GM18951 (cell line): ENCODE measurements around the gene OR5D14.

Experiments used
- POLR2A ChIP-seq: IDR thresholded peaks from 4 replicates; pipeline ENCODE4 v1.6.1; 2011; ENCODE audit warnings: mild to moderate bottlenecking; ENCODE audit not compliant: insufficient read length, insufficient read depth; ENCODE audit errors: extremely low read depth
- in situ Hi-C: fragments of 300-500 bp; cut with MboI; formaldehyde crosslinking; loops from one replicate; pipeline ENCODE4 v1.12.0; 2022; ENCODE audit warnings: low sequenced_read_pairs, mixed read lengths, inconsistent platforms; ENCODE audit not compliant: unreplicated experiment

OR5D14 gene

DNA sequence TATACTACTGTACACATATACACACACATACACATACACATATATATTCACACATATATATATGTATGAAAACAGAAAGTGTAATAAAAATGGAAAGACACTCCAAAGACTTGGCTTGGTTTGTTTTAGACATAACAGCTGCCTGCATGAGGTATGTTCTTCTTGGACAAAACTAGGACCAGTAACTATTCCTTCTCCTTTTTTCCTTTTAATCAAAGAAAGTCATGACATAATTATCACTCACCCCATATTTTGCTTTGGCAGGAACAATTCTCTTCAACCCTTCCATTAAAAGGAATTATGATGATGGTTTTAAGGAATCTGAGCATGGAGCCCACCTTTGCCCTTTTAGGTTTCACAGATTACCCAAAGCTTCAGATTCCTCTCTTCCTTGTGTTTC is at the start of gene OR5D14:
Gene OR5D14 (plus strand): TSS at position 301 of the 400 bp plus-strand sequence. CDS start 0 bp downstream, at position 301.
- no peak for TF ChIP-seq POLR2A
- in situ Hi-C loops = no loop called here

DNA sequence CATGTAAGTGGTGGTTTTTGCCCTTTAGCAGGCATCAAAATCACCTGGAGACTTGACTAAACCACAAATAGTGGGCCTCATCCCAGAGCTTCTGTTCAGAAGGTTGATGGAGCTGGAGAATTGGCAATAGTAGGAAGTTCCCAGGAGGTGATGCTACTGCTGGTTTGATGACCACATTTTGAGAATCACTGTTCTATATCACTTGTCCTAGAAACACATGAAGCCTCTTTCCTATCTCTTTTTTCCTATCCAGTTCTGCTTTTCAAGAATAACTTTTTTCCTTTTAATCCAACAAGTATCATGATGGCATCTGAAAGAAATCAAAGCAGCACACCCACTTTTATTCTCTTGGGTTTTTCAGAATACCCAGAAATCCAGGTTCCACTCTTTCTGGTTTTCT is 22.2 kb upstream of the OR5D14 start, which contains the start of gene OR5D13:
Gene OR5D13 (plus strand): TSS at position 301 of the 400 bp plus-strand sequence. CDS start 0 bp downstream, at position 301.
- in situ Hi-C loops = no loop called here
- TF ChIP-seq POLR2A = no peak

DNA sequence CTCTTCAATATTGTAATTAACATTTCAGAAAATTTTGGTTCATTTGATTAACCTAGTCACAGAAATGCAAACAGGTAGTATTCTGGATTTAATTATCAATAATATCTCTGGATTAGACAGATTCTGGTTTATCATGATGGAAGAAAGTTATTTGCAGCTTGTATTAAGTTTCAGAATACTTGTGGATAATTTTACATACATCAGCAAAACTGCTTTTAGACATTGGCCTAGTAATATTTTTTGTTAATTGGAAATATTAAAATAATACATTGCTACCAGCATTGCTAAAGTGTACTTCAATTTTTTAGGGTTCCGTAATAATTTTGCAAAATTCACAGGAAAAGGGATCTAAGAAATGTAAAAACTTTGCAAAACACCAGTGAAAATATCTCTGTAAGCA is 3.8 kb upstream of the OR5D14 start:
- TF ChIP-seq POLR2A = no peak
- in situ Hi-C loops = no loop called here

DNA sequence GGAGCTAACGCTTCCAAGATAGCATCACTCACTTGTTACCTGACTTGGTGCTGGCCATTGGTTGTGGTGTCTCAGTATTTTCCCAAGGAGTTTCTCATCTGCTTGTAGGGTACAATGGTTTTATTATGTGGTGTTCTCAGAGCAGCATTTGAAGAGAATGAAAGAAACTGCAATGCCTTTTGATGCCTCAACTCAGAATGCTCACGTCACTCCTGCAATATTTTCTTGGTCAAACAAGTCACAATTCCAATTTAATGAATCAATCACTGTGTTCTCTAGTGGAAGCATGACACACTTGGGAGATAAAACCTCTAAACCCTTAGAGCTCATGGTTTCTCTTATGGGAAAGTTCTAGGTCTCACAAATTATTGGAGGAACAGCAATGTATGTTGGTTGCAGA is 2.0 kb upstream of the OR5D14 start:
- in situ Hi-C loops = no loop called here
- no peak for TF ChIP-seq POLR2A

DNA sequence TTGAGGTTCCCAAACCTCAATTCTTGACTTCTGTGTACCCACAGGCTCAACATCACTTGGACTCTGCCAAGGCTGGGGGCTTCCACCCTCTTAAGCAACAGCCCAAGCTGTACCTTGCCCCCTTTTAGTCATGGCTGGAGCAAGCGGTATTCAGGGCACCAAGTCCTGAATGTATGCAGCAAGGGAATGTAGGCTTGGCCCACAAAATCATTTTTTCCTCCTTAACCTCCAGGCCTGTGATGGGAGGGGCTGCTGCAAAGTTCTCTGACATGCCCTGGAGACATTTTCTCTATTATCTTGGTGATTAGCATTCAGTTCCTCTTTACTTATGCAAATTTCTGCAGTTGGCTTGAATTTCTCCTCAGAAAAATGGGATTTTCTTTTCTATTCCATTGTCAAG is 10.9 kb downstream of the OR5D14 start:
- no peak for TF ChIP-seq POLR2A
- in situ Hi-C loops = no loop called here

DNA sequence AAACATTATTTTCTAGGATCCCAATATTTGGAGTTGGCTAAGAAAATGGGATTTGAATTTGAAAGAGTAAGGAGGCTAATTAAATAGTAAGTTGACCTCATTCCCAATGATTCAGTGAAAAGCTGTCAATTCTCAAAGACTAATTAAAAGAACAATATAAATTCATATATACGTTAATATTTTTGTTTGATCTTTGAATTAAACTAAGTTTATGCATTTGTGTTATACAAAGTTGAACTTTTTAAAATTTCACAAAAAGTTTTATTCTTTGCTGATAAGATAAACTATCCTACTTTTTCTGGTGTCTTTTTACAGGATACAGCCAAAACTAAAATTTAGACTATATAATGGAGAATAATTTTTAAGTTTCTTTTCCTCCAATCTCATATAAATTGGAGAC is 15.7 kb downstream of the OR5D14 start, which contains the start of gene OR5L1:
Gene OR5L1 (plus strand): TSS at position 301 of the 400 bp plus-strand sequence. CDS start 100 bp downstream, outside the sequence.
- TF ChIP-seq POLR2A = no peak
- in situ Hi-C loops = no loop called here

DNA sequence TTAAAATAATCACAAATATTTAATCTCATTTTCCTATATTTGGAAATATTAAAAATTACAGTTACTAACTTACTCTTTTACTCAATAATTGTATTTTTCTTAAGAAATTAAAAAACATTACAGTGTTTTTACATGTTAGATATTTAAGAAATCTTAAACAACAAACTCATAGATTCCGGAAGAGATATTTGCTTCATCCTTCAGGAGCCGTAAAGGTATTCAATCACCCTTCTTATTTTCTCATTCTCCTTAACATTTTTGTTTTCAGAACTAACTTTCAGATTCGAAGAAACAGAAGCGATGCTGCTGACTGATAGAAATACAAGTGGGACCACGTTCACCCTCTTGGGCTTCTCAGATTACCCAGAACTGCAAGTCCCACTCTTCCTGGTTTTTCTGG is 24.0 kb downstream of the OR5D14 start, which contains the start of gene OR5D18:
Gene OR5D18 (plus strand): TSS at position 301 of the 400 bp plus-strand sequence. CDS start 0 bp downstream, at position 301.
- in situ Hi-C loops = no loop called here

DNA sequence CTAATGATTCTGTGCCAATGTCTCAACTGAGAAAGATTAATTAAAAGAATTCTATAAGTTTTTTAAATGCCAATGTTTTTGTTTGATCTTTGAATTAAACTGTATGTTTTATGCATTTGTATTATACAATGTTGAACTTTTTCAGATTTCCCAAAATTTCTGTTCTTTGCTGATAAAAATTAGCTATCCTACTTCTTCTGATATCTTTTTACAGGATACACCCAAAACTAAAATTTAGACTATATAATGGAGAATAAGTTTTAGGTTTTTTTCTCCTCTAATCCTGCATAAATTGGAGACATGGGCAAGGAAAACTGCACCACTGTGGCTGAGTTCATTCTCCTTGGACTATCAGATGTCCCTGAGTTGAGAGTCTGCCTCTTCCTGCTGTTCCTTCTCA is 31.6 kb downstream of the OR5D14 start, which contains the start of gene OR5L2:
Gene OR5L2 (plus strand): TSS at position 301 of the 400 bp plus-strand sequence. CDS start 0 bp downstream, at position 301.
- no peak for TF ChIP-seq POLR2A
- in situ Hi-C loops = no loop called here

More for the DNA sequence above, 24.0 kb downstream of the OR5D14 start, which contains the start of gene OR5D18:
- no peak for TF ChIP-seq POLR2A

DNA sequence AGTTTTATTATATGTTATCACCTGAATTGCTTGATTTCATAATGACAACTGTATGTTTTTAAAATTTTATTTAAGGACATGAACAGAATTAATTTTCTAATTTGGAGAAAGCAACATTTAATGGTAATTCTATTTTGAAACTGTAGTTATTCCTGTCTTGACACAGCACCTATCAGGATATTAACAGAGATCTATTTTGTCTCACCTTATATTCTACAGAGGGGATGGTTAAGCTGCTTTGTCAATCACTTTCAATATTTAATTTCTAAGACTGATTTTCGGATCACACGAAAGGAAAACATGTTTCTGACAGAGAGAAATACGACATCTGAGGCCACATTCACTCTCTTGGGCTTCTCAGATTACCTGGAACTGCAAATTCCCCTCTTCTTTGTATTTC is 43.1 kb downstream of the OR5D14 start, which contains the start of gene OR5D16:
Gene OR5D16 (plus strand): TSS at position 301 of the 400 bp plus-strand sequence. CDS start 0 bp downstream, at position 301.
- TF ChIP-seq POLR2A = no peak
- in situ Hi-C loops = no loop called here
